ENCODE results near the gene HID1.
"Not testable (repeated sequence)": the region's sequence is repeated elsewhere in the genome, so short reads cannot be mapped to it uniquely, and the experiment has no call there.

Gene HID1

GRCh38 chr17:74971842-74972106 is 785 bp downstream of the HID1 start:
- H4K20me1 ChIP-seq: peaks cover 6% of the 10 kb centered on the region; the same call in 1 of the 2 replicates
- no peak overlapping the region for H3K27ac ChIP-seq
- TF ChIP-seq Cebpa-rat (IDR thresholded peaks at IDR 0.05): no peak
- H3K4me3 ChIP-seq: peak overlapping the region; percentile 70
- no peaks in the 10 kb centered on the region for H3K36me3 ChIP-seq
- no peaks in the 10 kb centered on the region for H3K9me3 ChIP-seq
- peaks cover 37% of the 10 kb centered on the region for H3K27me3 ChIP-seq
- H3K4me2 ChIP-seq: peak overlapping the region; percentile 99
- H3K9ac ChIP-seq: peak overlapping the region; percentile 45; the same call in 1 of the 2 replicates
- peaks cover 15% of the 10 kb centered on the region for H3K4me1 ChIP-seq

- Histone ChIP-seq H3K27me3 (peaks cover 37% of the 10 kb centered on the region), H4K20me1 (peaks cover 6% of the 10 kb centered on the region; the same call in 1 of the 2 replicates), H3K4me2 (peak overlapping the region; percentile 99), H3K4me1 (peaks cover 15% of the 10 kb centered on the region), H3K9me3 (no peaks in the 10 kb centered on the region), H3K27ac (no peak overlapping the region), H3K4me3 (peak overlapping the region; percentile 70), H3K9ac (peak overlapping the region; percentile 45; the same call in 1 of the 2 replicates), H3K36me3 (no peaks in the 10 kb centered on the region)
- TF ChIP-seq Cebpa-rat (IDR thresholded peaks at IDR 0.05): no peak
Measured at GRCh38 chr17:74971069-74971841, 1.3 kb downstream of the HID1 start.

- no peak overlapping the region for H3K4me3 ChIP-seq
- no peak overlapping the region for H3K27ac ChIP-seq
- no peak for TF ChIP-seq Cebpa-rat (IDR thresholded peaks at IDR 0.05)
- H3K9ac ChIP-seq: no peak overlapping the region
- no peaks in the 10 kb centered on the region for H3K36me3 ChIP-seq
- H3K27me3 ChIP-seq: peaks cover 37% of the 10 kb centered on the region
- peaks cover 6% of the 10 kb centered on the region; the same call in 1 of the 2 replicates for H4K20me1 ChIP-seq
- H3K4me2 ChIP-seq: no peak overlapping the region
- peaks cover 15% of the 10 kb centered on the region for H3K4me1 ChIP-seq
- H3K9me3 ChIP-seq: no peaks in the 10 kb centered on the region
Measured at GRCh38 chr17:74970395-74970794, 2.2 kb downstream of the HID1 start.

GRCh38 chr17:74969501-74969900 is 3.1 kb downstream of the HID1 start:
- not testable (repeated sequence) for H3K9me3 ChIP-seq, H3K27ac ChIP-seq, H3K4me2 ChIP-seq, H4K20me1 ChIP-seq, H3K9ac ChIP-seq, H3K36me3 ChIP-seq, H3K4me3 ChIP-seq
- peaks cover 15% of the 10 kb centered on the region for H3K4me1 ChIP-seq
- H3K27me3 ChIP-seq: peaks cover 35% of the 10 kb centered on the region

- Histone ChIP-seq H3K36me3 (no peaks in the 10 kb centered on the region), H3K4me3 (no peak overlapping the region), H3K4me2 (no peak overlapping the region), H3K9me3 (no peaks in the 10 kb centered on the region), H3K27me3 (peaks cover 26% of the 10 kb centered on the region), H3K4me1 (peaks cover 14% of the 10 kb centered on the region), H3K27ac (no peak overlapping the region), H4K20me1 (peaks cover 6% of the 10 kb centered on the region; the same call in 1 of the 2 replicates), H3K9ac (no peak overlapping the region)
- TF ChIP-seq Cebpa-rat (IDR thresholded peaks at IDR 0.05): no peak
Measured at GRCh38 chr17:74968361-74968780, 4.2 kb downstream of the HID1 start.

DNA sequence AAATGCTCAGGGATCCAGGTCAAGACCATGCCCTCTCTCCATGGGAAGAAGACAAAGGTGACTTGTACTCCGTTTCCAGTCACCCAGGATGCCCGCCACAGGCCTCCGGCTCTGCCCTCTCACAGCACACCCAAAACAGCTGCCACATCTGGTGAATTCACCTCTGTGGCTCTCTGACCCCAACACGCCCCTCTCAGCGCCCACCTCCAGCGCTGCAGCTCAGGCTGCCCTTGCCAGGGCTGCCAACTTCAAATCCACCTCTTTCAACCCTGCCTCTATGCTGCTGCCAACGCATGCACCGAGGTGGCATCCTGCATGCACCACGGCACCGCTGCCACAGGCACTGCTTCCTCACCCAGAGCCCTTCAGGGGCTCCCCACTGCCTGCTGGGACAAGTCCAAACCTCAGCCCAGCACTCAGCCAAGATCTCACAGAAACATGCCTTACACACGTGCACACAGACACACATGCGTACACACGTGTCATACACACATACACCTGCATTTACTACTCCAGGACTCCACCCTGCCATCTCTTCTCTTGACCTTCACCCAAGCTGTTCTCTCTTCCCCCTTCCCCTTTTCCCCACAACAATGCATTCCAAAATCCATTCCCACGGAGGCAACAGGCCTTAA is 7.5 kb downstream of the HID1 start:
- no peaks in the 10 kb centered on the region for H4K20me1 ChIP-seq
- no peaks in the 10 kb centered on the region for H3K36me3 ChIP-seq
- H3K27me3 ChIP-seq: no peaks in the 10 kb centered on the region
- TF ChIP-seq Cebpa-rat (IDR thresholded peaks at IDR 0.05): no peak
- no peaks in the 10 kb centered on the region for H3K4me1 ChIP-seq
- no peak overlapping the region for H3K9ac ChIP-seq
- no peak overlapping the region for H3K27ac ChIP-seq
- no peak overlapping the region for H3K4me3 ChIP-seq
- no peaks in the 10 kb centered on the region for H3K9me3 ChIP-seq
- H3K4me2 ChIP-seq: no peak overlapping the region

- Histone ChIP-seq H3K4me1 (no peaks in the 10 kb centered on the region), H3K4me3 (no peak overlapping the region), H3K27ac (no peak overlapping the region), H3K4me2 (no peak overlapping the region), H3K27me3 (no peaks in the 10 kb centered on the region), H3K9ac (no peak overlapping the region), H3K36me3 (no peaks in the 10 kb centered on the region), H4K20me1 (no peaks in the 10 kb centered on the region), H3K9me3 (no peaks in the 10 kb centered on the region)
- no peak for TF ChIP-seq Cebpa-rat (IDR thresholded peaks at IDR 0.05)
Measured at GRCh38 chr17:74964246-74964761, 8.3 kb downstream of the HID1 start.

DNA sequence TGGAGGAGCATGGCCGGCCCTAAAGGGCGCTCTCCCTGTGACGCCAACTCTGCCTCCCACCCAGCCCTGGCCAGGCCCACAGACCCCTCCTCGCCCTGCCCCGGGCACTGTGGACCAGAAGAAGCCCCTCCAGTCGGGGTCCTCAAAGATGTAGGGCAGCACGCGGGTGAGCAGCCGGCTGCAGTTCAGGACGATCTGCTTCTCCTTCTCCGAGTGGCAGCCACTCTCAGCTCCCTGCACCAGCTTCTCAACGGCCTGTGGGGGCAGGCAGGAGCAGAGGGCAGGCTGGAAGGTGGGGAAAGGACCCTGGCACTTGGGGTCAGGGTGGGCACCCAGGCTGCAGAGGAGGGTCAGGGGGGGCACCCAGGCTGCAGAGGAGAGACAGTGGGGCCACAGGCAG is 8.9 kb downstream of the HID1 start:
- no peaks in the 10 kb centered on the region for H3K36me3 ChIP-seq
- no peak overlapping the region for H3K9ac ChIP-seq
- no peaks in the 10 kb centered on the region for H3K4me1 ChIP-seq
- H3K9me3 ChIP-seq: no peaks in the 10 kb centered on the region
- no peak overlapping the region for H3K4me3 ChIP-seq
- no peaks in the 10 kb centered on the region for H3K27me3 ChIP-seq
- H3K27ac ChIP-seq: no peak overlapping the region
- H4K20me1 ChIP-seq: no peaks in the 10 kb centered on the region
- H3K4me2 ChIP-seq: no peak overlapping the region
- TF ChIP-seq Cebpa-rat (IDR thresholded peaks at IDR 0.05): no peak

- H3K27ac ChIP-seq: no peak overlapping the region
- H3K9me3 ChIP-seq: no peaks in the 10 kb centered on the region
Measured at GRCh38 chr17:74962622-74963394, 9.8 kb downstream of the HID1 start.

More at GRCh38 chr17:74962622-74963394, 9.8 kb downstream of the HID1 start:
- no peaks in the 10 kb centered on the region for H3K4me1 ChIP-seq
- no peak overlapping the region for H3K4me2 ChIP-seq
- TF ChIP-seq Cebpa-rat (IDR thresholded peaks at IDR 0.05): no peak
- H3K27me3 ChIP-seq: no peaks in the 10 kb centered on the region
- H4K20me1 ChIP-seq: no peaks in the 10 kb centered on the region
- H3K36me3 ChIP-seq: no peaks in the 10 kb centered on the region
- H3K4me3 ChIP-seq: no peak overlapping the region
- H3K9ac ChIP-seq: no peak overlapping the region
